Activated CD4-positive, alpha-beta memory T cell treated with anti-CD3 and anti-CD28 coated beads, Interleukin-2, amount 10 ng/mL, durations not matched to agents 7 days and 5 days (primary cell): ENCODE measurements around the gene EWSR1. TPM values are rescaled to one million over a fixed set of nuclear protein-coding genes. Genes with fewer than 3 reads are reported as not detected.
"Not testable (repeated sequence)": the region's sequence is repeated elsewhere in the genome, so short reads cannot be mapped to it uniquely, and the experiment has no call there.

Experiments used
- CTCF ChIA-PET: fragments of 350-600 bp; sonication (Branson Sonifier 250); formaldehyde crosslinking; loops from one replicate; lab custom pipeline; 2021; ENCODE audit warnings: antibody characterized with exemption, inconsistent platforms; lab: Charles Lee
- POLR2A ChIA-PET: fragments of 350-600 bp; sonication (Branson Sonifier 250); formaldehyde crosslinking; loops from one replicate; lab custom pipeline; 2021; ENCODE audit warnings: antibody characterized with exemption; lab: Charles Lee
- DNase-seq: peaks from one replicate; pipeline ENCODE4 v3.0.0-alpha.2; 2020
- H3K27ac Mint-ChIP-seq: one replicate; pipeline ENCODE4 v1.8.0; 2021; ENCODE audit warnings: mild to moderate bottlenecking, mixed read lengths
- H3K27me3 Mint-ChIP-seq: one replicate; pipeline ENCODE4 v1.8.0; 2021; ENCODE audit warnings: mixed read lengths
- H3K36me3 Mint-ChIP-seq: one replicate; pipeline ENCODE4 v1.8.0; 2021; ENCODE audit warnings: low read depth, mixed read lengths
- H3K4me1 Mint-ChIP-seq: one replicate; pipeline ENCODE4 v1.8.0; 2021; ENCODE audit warnings: mixed read lengths
- H3K4me3 Mint-ChIP-seq: one replicate; pipeline ENCODE4 v1.8.0; 2021; ENCODE audit warnings: mild to moderate bottlenecking, mixed read lengths
- H3K9me3 Mint-ChIP-seq: one replicate; pipeline ENCODE4 v1.8.0; 2021; ENCODE audit warnings: mixed read lengths
- total RNA-seq, 2 experiments: library from RNA; stranded (reverse); gene quantifications; one replicate each; pipeline ENCODE4 v1.2.3, GENCODE V29; 2021

EWSR1 gene
- total RNA-seq, 2 experiments from 2014 or later = 308 to 311 TPM

- Mint-ChIP-seq H3K36me3 (no peaks in the 10 kb centered on the region), H3K27me3 (peaks cover 1% of the 10 kb centered on the region), H3K4me3 (no peak overlapping the region), H3K9me3 (no peaks in the 10 kb centered on the region), H3K4me1 (no peaks in the 10 kb centered on the region), H3K27ac (no peak overlapping the region)
- DNase-seq = no peak
- CTCF ChIA-PET = no interaction called here
- POLR2A ChIA-PET = no interaction called here
Measured at GRCh38 chr22:29231971-29232959, 35.8 kb upstream of the EWSR1 start.

- H3K27ac Mint-ChIP-seq = no peak overlapping the region
- no peaks in the 10 kb centered on the region for H3K9me3 Mint-ChIP-seq
- H3K4me1 Mint-ChIP-seq = no peaks in the 10 kb centered on the region
- POLR2A ChIA-PET = no interaction called here
- H3K4me3 Mint-ChIP-seq = no peak overlapping the region
- H3K27me3 Mint-ChIP-seq = peaks cover 1% of the 10 kb centered on the region
- H3K36me3 Mint-ChIP-seq = no peaks in the 10 kb centered on the region
- CTCF ChIA-PET = interaction anchor here (0.7 kb wide), 1 partner anchor 12 kb away, joined by 3 read pairs; no protein-coding TSS in a partner anchor
- DNase-seq = no peak
Measured at GRCh38 chr22:29233277-29233877, 34.7 kb upstream of the EWSR1 start.

GRCh38 chr22:29240481-29240880 is 27.6 kb upstream of the EWSR1 start:
- H3K27ac Mint-ChIP-seq, H3K4me1 Mint-ChIP-seq, H3K36me3 Mint-ChIP-seq, CTCF ChIA-PET, DNase-seq, H3K4me3 Mint-ChIP-seq, POLR2A ChIA-PET: not testable (repeated sequence)
- Mint-ChIP-seq H3K27me3 (peaks cover 24% of the 10 kb centered on the region), H3K9me3 (peaks cover 18% of the 10 kb centered on the region)

- H3K4me1 Mint-ChIP-seq = peaks cover 1% of the 10 kb centered on the region
- H3K9me3 Mint-ChIP-seq = peaks cover 18% of the 10 kb centered on the region
- DNase-seq = no peak
- ChIA-PET CTCF (interaction anchor here (2.0 to 2.4 kb wide), 2 partner anchors 40 to 204 kb away, joined by 17 to 18 read pairs; no protein-coding TSS in a partner anchor), POLR2A (no interaction called here)
- H3K27me3 Mint-ChIP-seq = peaks cover 24% of the 10 kb centered on the region
- no peak overlapping the region for H3K27ac Mint-ChIP-seq
- peaks cover 8% of the 10 kb centered on the region for H3K36me3 Mint-ChIP-seq
- no peak overlapping the region for H3K4me3 Mint-ChIP-seq
Measured at GRCh38 chr22:29243874-29244446, 24.1 kb upstream of the EWSR1 start.

- no peak for DNase-seq
- H3K4me3 Mint-ChIP-seq = no peak overlapping the region
- peaks cover 6% of the 10 kb centered on the region for H3K36me3 Mint-ChIP-seq
- H3K9me3 Mint-ChIP-seq = peaks cover 16% of the 10 kb centered on the region
- POLR2A ChIA-PET = interaction anchor here (1.4 kb wide), 1 partner anchor 39 kb away, joined by 5 read pairs; the partner anchor contains the start of gene EMID1
- CTCF ChIA-PET = interaction anchor here (0.6 to 2.4 kb wide), 20 partner anchors 11 to 644 kb away, joined by 3 to 20 read pairs (median 4); partner anchors contain the start of genes EMID1 and KREMEN1
- peaks cover 21% of the 10 kb centered on the region for H3K27me3 Mint-ChIP-seq
- no peak overlapping the region for H3K27ac Mint-ChIP-seq
- peaks cover 1% of the 10 kb centered on the region for H3K4me1 Mint-ChIP-seq
Measured at GRCh38 chr22:29244785-29245625, 23.1 kb upstream of the EWSR1 start.

- Mint-ChIP-seq H3K36me3 (peaks cover 5% of the 10 kb centered on the region), H3K9me3 (peaks cover 14% of the 10 kb centered on the region), H3K27ac (no peak overlapping the region), H3K27me3 (peaks cover 20% of the 10 kb centered on the region), H3K4me1 (peaks cover 1% of the 10 kb centered on the region), H3K4me3 (no peak overlapping the region)
- CTCF ChIA-PET = interaction anchor here (0.6 to 2.4 kb wide), 21 partner anchors 12 to 645 kb away, joined by 3 to 20 read pairs (median 3); partner anchors contain the start of genes EMID1 and KREMEN1
- DNase-seq = peak; percentile 75
- POLR2A ChIA-PET = interaction anchor here (1.4 kb wide), 1 partner anchor 40 kb away, joined by 5 read pairs; the partner anchor contains the start of gene EMID1
Measured at GRCh38 chr22:29245626-29246385, 22.3 kb upstream of the EWSR1 start.

- H3K4me1 Mint-ChIP-seq, POLR2A ChIA-PET, H3K36me3 Mint-ChIP-seq, H3K4me3 Mint-ChIP-seq, H3K27ac Mint-ChIP-seq, DNase-seq, H3K9me3 Mint-ChIP-seq: not testable (repeated sequence)
- H3K27me3 Mint-ChIP-seq = peaks cover 19% of the 10 kb centered on the region
- CTCF ChIA-PET = interaction anchor here (0.6 to 0.7 kb wide), 2 partner anchors 47 to 217 kb away, joined by 3 read pairs; no protein-coding TSS in a partner anchor
Measured at GRCh38 chr22:29247891-29248290, 20.2 kb upstream of the EWSR1 start.

GRCh38 chr22:29251265-29251664 is 16.8 kb upstream of the EWSR1 start:
- Mint-ChIP-seq H3K4me3 (no peak overlapping the region), H3K4me1 (peaks cover 5% of the 10 kb centered on the region), H3K9me3 (no peaks in the 10 kb centered on the region), H3K27me3 (peaks cover 5% of the 10 kb centered on the region), H3K27ac (no peak overlapping the region), H3K36me3 (no peaks in the 10 kb centered on the region)
- ChIA-PET POLR2A (no interaction called here), CTCF (no interaction called here)
- no peak for DNase-seq

- Mint-ChIP-seq H3K27me3 (peaks cover 5% of the 10 kb centered on the region), H3K4me1 (peaks cover 5% of the 10 kb centered on the region), H3K4me3 (no peak overlapping the region), H3K36me3 (no peaks in the 10 kb centered on the region), H3K27ac (no peak overlapping the region), H3K9me3 (no peaks in the 10 kb centered on the region)
- ChIA-PET CTCF (no interaction called here), POLR2A (no interaction called here)
- no peak for DNase-seq
Measured at GRCh38 chr22:29251981-29252911, 15.8 kb upstream of the EWSR1 start.

- POLR2A ChIA-PET = no interaction called here
- peaks cover 6% of the 10 kb centered on the region for H3K4me1 Mint-ChIP-seq
Measured at GRCh38 chr22:29253561-29254285, 14.3 kb upstream of the EWSR1 start.

More at GRCh38 chr22:29253561-29254285, 14.3 kb upstream of the EWSR1 start:
- Mint-ChIP-seq H3K27me3 (peaks cover 5% of the 10 kb centered on the region), H3K36me3 (no peaks in the 10 kb centered on the region), H3K27ac (no peak overlapping the region), H3K9me3 (no peaks in the 10 kb centered on the region), H3K4me3 (no peak overlapping the region)
- CTCF ChIA-PET = no interaction called here
- DNase-seq = no peak
